IPS-NIHi11 (cell line): ENCODE data around the gene ICAM2.
A peak's percentile ranks its signal among the peaks of the same experiment; 100 is the strongest.
"Not testable (repeated sequence)": the region's sequence is repeated elsewhere in the genome, so short reads cannot be mapped to it uniquely, and the experiment has no call there.

ENCODE experiments used
- DNase-seq: peaks from one replicate; pipeline ENCODE4 v3.0.0; 2012; ENCODE audit warnings: mixed read lengths, low spot score

Gene ICAM2

DNA sequence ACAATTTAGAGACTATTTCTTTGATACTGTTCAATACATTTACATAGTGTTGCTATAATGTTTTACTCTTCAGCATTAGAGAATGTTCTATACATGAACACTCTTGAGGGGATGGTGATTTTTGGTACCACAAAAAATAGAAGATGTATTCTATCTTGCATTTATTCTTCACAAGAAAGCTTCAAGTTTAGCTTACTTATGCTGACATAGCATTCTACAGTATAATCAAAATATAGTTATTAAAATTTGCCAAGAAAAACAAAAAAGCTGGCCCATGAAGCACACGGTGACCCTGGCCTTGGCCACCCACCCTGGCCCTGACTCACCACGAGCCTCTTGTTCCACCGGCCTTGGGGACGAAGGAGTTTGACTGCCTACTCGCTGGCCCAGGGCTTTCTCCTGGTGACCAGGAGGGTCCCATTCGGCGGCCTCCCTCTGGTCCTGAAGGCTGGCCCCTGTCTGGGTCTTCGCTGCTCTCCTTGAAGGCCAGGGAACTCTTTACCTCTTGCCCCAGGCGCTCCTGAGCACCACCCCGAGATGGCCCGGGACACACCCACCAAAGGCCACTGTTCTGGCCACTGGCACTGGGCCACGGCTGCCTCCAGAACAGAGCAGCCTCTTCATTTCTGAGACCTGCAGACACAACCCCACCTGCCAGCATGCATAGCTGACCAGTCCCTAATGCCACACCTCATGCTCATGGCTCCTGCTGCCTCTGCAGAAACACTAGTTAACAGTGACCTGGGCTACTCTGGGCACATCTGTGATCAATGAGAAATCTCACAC, 22.5 kb upstream of the ICAM2 start:
- DNase-seq: no peak

DNA sequence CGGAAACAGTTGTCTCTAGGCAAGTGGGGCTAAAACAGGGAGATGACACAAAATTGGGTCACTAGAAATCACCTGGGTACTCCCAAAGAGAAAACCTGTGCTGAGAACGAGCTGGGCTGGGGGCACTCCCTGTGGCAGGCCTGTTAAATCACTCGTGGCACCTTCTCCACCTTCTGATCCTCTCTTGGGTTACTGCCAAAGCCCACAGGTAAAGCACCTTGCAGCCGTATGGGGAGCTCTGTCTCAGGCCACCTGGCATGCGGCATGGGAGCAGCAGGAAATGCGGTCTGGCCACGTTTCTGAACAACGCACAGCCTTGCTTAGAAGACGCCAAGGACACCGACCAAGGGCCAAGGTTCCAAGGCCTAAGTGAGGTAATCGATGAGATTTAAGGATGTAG, 21.5 kb upstream of the ICAM2 start:
- DNase-seq: no peak

DNA sequence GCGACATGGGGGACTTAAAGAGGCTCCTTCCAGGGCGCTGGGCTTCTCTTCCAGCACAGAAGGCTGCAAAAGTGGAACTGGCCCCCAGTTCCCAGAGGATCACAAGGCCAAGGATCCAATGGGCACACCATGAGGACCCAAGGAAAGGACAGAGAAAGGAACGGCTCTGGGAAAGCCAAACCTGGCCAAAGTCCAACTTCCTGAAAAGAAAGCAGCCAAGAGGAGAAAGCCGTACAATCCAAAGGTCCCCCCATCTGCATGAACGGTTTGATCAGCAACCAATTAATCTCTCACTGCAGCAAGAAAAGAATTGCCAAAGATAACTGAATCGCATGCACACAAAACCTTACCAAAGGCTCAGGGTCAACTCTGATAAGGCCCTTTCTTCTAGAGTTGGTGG, 19.8 kb upstream of the ICAM2 start:
- DNase-seq: no peak

DNA sequence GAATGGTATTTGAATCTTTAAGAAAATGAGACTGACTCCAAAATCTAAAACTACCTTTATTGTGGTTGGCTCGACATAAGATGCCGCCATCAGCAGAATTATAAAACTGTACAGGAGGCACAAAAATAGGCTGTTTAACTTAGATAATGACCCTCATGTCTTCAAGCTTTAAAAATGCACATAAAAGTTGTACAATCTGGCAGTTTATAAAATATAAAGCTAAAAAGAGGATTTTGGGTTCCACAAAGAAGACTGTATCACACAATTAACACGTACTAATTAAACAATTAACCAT, 18.6 kb upstream of the ICAM2 start:
- DNase-seq: no peak

DNA sequence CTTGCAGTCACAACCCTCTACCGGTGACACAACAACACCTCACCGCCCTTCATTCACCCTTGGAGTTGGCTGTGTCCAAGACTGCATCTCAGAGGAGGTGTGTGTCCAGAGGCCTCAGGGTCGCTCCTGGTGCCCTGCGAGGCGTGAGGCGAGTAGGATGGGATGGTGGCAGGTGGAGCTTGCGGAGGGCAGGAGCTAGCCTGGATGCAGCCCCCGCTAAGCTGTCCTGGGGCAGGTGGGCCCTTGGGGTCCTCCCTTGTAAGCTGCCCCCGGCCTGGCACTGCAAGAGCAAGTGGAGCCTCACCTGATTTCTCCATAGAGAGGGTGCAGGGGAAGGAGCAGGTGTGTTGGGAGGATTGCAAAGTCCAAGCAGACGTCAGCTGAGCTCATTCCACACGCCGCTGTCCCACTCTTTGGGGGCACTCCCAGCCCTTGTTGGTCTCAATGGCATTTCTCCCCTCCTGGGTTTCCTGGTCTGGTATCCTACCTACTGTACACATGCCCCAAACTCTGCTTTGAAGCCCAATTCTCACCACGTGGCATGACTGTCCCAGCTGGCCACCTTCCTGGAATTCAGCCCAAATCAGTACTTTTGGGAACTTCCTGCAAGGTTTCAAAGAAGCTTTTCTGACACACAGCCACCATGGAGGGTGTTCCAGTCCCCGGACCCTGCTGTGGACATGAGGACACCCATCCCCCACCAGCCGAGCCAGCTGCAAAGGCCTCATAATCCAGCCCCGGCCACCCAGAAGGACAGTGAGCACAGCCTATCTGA, 18.1 kb upstream of the ICAM2 start:
- DNase-seq: no peak

DNA sequence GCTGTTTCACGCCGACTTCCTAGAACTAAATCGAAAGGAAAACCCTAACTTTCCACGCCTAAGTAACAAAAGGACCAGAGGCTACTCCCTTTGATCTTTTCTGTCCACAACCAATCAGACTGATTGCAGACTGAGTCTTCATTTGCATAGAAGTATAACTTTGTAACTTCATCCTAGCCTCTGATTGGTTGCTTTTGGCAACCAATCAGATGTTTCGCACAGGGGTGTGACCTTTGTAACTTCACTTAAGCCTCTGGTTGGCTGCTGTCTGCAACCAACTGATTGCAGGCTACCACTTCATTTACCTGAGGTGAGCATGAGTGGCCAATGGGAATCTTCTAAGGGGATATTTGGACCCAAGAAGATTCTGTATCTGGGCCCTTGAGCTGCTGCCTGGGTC, 17.4 kb upstream of the ICAM2 start:
- DNase-seq: no peak

DNA sequence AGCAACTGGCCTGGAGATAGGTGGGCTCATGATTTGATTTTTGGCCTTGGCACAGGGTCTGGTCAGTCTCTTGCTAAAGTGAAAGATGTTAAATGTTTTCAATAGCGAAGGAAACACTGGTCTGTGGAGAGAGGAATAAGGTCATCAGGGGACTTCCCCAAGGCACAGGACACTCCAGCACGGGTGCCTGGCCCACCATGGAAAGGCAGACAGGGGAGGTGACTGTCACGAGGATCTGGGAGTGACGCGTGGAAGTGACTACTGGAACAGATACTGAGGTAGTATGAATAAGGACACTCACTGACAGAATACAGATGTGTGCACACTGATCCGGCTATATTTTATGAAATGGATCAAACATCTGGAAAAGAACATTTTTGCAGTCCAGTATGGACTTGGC, 16.7 kb upstream of the ICAM2 start:
- no peak for DNase-seq

DNA sequence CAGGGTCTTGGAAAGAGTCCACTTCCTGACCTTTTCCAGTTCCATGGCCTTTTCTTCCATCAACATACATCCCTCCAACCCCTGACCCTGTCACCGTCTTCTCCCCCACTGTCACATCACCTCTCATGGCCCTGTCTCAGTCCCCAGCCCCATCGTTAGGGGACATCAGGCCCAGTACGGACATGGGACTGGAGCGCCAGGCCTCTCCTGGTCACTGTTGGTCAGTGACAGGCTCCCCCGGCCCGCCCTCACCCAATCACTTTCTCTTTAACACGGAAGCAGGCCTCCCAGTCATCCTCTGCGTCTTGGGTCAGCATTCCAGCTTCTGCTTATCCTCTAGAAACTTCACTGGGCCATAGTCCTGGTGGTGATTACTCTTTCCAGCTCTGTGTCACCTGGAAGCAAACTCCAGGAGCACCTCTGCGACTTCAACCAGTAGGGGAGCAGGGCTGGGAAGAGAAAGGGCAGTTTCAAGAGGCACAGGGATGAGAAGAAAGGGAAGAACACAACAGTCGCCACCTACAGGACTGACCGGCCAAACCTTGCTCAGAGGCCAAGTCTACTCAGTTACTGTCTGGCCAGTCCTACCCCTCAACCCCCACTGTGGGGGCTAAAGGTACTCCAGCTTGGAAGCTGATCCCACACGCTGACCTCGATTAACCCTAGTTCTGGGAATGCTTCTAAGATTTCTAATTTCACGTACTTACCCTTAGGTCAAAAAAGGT, 15.9 kb upstream of the ICAM2 start:
- DNase-seq: peak; percentile 69

DNA sequence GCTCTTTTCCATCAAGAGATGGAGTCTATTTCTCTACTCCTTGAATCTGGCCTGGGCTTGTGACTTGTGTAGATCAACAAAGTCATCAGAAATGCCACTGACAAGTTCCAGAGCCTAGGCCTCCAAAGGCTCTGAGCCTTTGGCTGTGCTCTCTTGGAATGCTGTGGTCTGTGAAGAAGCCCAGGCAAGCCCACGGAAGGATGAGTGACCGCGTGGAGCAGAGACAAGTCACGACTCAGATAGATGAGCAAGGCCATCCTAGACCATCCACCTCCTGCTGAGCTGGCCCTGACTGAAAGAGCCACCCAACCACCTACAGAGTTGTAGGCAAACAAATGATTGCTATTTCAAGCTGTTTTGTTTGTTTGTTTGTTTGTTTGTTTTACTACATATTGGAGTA, 11.6 kb upstream of the ICAM2 start:
- DNase-seq: no peak

DNA sequence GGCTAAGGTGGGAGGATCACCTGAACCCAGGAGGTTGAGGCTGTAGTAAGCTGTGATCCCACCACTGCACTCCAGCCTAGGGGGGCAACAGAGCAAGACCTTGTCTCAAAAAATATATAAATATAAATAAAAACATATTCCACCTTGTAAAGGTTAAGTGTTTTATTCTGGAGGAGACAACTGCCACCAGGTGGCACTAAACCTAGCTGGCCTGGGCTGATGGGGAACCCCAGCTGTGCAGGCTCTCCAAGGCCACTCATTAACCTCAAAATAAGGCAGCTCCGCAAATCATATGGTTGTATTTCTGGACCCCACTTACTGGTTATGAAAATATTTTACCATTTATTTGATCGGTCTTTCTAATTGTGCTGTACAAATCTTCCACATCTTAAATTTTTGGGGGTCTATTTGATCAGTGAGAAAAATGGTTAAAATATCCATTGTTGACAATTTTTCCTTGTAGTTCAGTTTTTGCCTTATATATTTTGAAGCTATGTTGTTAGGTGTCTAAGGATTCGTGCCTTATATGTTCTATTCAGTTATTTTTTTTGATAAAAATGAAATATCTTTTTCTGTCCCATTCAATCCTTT, 8.5 kb upstream of the ICAM2 start:
- DNase-seq: peak; percentile 65

DNA sequence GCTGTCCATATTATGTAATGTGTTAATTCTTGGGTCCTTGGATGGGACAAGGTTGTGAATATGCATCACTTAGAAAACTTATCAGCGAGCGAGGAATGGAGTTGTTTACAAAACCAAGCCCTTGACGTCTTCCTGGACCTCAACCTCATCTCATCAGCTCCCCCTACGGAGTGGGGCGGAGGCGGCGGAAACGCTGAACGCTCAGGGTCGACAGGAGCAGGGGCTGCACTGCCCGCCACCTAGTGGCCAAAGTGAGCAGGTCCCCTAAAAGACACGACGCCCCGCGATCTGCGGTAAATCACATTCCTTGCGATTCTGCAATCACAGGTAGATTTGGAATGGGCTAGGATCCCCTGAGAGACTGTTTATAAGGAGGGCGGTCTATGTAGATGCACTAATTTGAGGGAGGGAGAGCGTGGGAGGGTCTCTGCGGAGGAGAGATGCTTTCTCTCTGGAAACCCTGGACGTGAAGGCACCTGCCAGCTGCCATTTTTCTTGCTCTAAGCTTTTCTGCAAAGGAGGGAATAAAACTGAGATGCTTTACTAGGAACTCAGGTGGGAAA, 5.4 kb upstream of the ICAM2 start:
- DNase-seq: peak; percentile 85

DNA sequence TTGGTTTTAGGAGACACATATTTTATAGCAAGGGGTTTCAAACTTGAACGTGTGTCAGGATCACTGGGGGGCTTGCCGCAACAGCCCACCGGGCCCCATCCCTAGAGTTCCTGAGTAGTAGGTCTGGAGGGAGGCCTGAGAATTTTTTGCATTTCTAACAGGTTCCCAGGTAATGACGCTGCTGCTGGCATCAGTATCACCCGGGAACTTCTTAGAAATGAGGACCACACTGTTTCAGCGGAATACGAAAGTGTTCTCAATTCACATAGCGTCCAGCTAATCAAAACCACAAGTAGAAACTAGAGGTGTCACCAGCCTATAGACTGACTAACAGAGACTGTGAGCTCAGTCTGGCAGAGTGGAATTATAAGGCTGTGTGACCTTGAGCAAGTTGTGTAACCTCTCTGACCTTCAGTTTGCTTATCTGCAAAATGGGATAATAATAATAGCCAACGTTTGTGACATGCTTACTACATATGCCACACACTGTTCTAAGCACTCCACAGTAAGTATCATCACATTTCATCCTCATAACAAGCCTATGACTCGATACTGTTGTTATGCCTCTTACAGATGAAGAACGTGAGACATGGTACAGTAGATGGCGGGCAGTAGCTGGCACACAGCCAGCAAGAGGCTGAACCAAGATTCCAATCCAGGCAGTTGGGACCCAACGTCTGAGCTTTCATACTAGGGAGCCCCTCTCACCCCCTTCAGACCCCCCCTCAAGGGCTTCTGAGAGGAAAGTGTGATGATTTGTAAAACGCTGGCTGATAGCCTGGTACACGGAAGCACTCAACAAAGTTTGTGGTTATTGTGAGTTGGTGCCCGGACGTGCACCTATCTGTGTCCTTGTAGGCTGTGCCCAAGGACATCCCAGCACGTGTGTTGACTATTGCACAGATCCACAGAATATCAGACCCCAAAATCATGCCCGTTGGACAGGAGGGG, 4.6 kb upstream of the ICAM2 start:
- no peak for DNase-seq

DNA sequence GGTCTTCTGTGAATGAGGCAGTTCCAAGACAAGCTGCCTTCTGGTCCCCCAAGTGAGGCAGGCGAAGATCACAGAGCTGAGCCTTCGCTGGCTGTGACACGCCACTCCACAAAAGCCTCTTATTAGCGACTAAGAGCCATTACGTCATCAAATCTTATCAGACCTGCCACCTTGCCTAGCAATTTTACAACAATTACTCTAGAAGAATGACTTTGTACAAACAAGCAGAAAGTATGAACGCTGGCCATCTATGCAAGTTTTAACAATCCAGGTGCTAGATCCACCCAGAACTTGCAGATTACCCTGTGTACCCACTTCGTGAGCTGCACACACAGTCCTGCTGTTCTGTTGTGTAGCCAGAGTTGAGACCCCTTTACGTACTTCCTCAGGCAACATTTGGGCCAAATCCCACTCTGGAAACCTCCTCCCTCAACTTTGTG, 3.8 kb upstream of the ICAM2 start:
- DNase-seq: no peak

DNA sequence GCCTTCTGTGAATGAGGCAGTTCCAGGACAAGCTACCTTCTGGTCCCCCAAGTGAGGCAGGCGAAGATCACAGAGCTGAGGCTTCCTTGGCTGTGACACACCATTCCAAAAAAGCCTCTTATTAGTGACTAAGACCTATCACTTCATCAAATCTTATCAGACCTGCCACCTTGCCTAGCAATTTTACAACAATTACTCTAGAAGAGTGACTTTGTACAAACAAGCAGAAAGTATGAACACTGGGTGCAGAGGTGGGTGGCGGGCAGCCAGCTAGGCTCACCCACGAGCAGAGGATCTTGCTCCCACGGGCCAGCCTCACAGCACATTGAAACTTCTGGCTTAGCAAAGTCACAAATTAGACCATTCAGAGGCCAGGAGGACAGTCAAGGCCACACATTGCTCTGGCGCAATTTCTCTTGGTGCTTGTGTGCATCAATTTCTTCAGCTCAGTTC, 2.2 kb upstream of the ICAM2 start:
- DNase-seq: no peak

DNA sequence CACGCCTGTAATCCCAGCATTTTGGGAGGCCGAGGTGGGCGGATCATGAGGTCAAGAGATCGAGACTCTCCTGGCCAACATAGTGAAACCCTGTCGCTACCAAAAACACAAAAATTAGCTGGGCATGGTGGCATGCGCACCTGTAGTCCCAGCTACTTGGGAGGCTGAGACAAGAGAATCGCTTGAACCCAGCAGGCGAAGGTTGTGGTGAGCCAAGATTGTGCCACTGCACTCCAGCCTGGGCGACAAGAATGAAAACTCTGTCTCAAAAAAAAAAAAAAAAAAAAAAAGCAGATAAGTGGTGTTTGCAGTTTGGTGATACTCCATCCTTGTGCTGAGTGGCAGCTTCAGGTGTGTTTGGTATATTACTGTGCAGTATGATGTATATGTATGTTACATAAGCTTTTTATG, 877 bp downstream of the ICAM2 start:
- DNase-seq: not testable (repeated sequence)

DNA sequence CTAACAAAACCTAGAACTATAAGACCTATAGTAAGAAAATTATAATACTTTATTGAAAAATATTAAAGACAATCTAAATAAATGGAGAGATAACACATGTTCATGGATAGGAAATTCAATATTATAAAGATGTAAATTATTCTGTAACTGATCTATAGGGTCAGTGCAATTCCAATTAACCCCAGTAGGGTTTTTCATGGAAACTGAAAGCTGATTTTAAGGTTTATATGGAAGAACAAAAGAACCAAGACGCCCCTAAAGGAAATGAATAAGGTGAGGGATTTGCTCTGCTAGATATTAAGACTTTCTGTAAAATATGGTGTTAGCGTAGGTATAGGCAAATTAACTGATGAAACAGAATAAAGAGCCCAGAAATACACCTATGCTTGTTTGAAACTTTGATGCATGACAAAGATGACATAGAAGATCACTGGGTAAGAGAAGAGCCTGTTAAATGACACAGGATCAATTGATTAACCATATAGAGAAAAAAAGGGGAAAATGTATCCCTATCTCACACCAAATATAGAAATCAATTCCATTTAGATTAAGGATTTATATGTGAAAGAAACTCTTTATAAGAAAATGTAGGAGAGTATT, 3.0 kb downstream of the ICAM2 start:
- no peak for DNase-seq

DNA sequence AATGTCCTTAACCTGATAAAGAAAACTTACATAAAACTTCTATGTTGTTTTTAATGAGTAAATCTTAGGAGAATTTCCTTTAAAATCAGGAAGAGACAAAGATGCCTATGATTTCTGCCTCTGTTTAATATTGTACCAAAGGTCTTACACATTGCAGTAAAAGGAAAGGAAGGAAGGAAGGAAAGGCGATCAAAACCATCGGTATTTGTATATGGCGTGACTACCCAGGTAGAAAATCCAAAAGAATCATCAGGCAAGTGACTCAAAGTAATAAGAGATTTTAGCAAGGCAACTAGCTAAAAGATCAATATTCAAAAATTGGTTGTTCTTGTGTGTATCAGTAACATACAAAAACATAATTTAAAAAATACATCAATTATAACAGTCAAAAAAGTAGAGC, 3.5 kb downstream of the ICAM2 start:
- DNase-seq: no peak

DNA sequence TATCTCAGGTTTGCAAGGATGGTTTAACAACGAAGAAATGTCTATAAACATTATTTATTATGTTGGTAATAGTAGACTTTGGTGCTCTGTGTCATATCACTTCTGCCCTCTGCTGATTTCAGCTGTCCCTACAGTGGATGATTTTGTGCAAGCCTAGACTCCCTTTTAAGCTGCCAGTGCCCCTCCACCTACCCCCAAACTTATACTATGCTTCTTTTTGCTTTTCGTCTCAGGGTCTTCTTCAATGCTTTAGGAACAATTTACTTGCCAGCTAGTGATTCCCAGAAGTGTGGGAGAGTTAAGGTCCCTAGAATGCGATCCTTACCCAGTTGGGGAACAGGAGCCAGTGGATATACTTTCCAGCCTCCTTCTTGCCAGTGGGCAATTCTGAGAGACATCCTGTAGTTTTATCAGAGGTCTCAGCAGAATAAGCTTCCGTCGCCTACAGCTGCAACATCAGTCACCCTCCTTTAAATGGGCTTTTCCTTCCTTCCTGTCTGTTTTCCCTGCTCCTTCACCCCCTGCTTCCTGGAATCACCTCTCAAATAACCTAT, 4.1 kb downstream of the ICAM2 start:
- no peak for DNase-seq

DNA sequence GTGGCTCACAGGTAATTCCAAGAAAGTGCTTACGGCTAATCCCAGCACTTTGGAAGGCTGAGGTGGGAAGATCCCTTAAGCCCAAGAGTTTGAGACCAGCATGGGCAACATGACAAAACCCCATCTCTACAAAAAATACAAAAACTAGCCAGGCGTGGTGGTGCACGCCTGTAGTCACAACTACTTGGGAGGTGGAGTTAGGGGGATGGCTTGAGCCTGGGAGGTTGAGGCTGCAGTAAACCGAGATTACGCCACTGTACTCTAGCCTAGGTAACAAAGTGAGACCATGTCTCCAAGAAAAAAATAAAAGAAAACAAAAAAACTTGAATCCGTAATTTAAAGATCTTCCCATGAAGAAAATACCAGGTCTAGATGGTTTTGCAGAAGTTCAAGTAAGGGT, 5.0 kb downstream of the ICAM2 start:
- DNase-seq: no peak
